ENCODE data around the gene TENM3. TPM values are rescaled to one million over a fixed set of nuclear protein-coding genes. Genes with fewer than 3 reads are reported as not detected.

TENM3 gene
- total and polyA plus RNA-seq, 12 donors: 2.6 to 54.4 (median 42.8) TPM

GRCh38 chr4:182671231-182671630, 428.0 kb downstream of the TENM3 start:
- no peaks in the 10 kb centered on the region for H3K27me3 ChIP-seq
- intact Hi-C loops (cut with DNase I): no loop called here
- DNase-seq: no peak
- no peaks in the 10 kb centered on the region for H3K9me3 ChIP-seq (replicated peaks in 1 of 3)
- no peaks in the 10 kb centered on the region for H3K4me1 ChIP-seq (replicated peaks in 1 of 2)
- H3K27ac ChIP-seq: no peak overlapping the region
- WGBS, 4 donors: 82 to 88% (median 83%) methylated on average over 3 of the region's 3 CpGs
- H3K36me3 ChIP-seq (replicated peaks in 1 of 2): no peaks in the 10 kb centered on the region
- no peak overlapping the region for H3K4me3 ChIP-seq
- no peak for TF ChIP-seq POLR2A (IDR thresholded peaks at IDR 0.05)
- no peak for TF ChIP-seq CTCF (IDR thresholded peaks at IDR 0.05)

GRCh38 chr4:182671749-182672148, 428.5 kb downstream of the TENM3 start:
- intact Hi-C loops (cut with DNase I): no loop called here

GRCh38 chr4:182678590-182678989, 435.4 kb downstream of the TENM3 start:
- no peak overlapping the region for H3K4me3 ChIP-seq
- no peak overlapping the region for H3K27ac ChIP-seq
- H3K36me3 ChIP-seq (replicated peaks in 1 of 2): no peaks in the 10 kb centered on the region
- H3K4me1 ChIP-seq (replicated peaks in 1 of 2): no peaks in the 10 kb centered on the region
- H3K9me3 ChIP-seq (replicated peaks in 1 of 3): no peaks in the 10 kb centered on the region
- 92 to 96% (median 94%) methylated on average over 4 of the region's 4 CpGs for WGBS, 4 donors
- H3K27me3 ChIP-seq: no peaks in the 10 kb centered on the region
- no peak for DNase-seq
- no peak for TF ChIP-seq POLR2A (IDR thresholded peaks at IDR 0.05)
- TF ChIP-seq CTCF (IDR thresholded peaks at IDR 0.05): no peak
- intact Hi-C loops (cut with DNase I): no loop called here

More at GRCh38 chr4:182671749-182672148, 428.5 kb downstream of the TENM3 start:
- no peaks in the 10 kb centered on the region for H3K4me1 ChIP-seq (replicated peaks in 1 of 2)
- DNase-seq: no peak
- H3K36me3 ChIP-seq (replicated peaks in 1 of 2): no peaks in the 10 kb centered on the region
- no peak overlapping the region for H3K4me3 ChIP-seq
- no peak overlapping the region for H3K27ac ChIP-seq
- H3K9me3 ChIP-seq (replicated peaks in 1 of 3): no peaks in the 10 kb centered on the region
- TF ChIP-seq CTCF (IDR thresholded peaks at IDR 0.05): no peak
- 75 to 89% (median 79%) methylated on average over 5 of the region's 5 CpGs for WGBS, 4 donors
- H3K27me3 ChIP-seq: no peaks in the 10 kb centered on the region

GRCh38 chr4:182679533-182679932, 436.3 kb downstream of the TENM3 start:
- 86 to 92% (median 89%) methylated on average over 11 of the region's 11 CpGs for WGBS, 4 donors
- intact Hi-C loops (cut with DNase I): no loop called here
- Histone ChIP-seq H3K4me1 (replicated peaks in 1 of 2) (no peaks in the 10 kb centered on the region), H3K9me3 (replicated peaks in 1 of 3) (no peaks in the 10 kb centered on the region), H3K27me3 (no peaks in the 10 kb centered on the region), H3K27ac (no peak overlapping the region), H3K36me3 (replicated peaks in 1 of 2) (no peaks in the 10 kb centered on the region), H3K4me3 (no peak overlapping the region)
- no peak for DNase-seq
- TF ChIP-seq POLR2A (IDR thresholded peaks at IDR 0.05): no peak
- TF ChIP-seq CTCF (IDR thresholded peaks at IDR 0.05): no peak

Measured in adrenal gland (tissue), 12 donors.